HG02588 (cell line): Measurements from ENCODE around the gene CHI3L1.

Experiments
- ATAC-seq: cut with Tn5 transposase; IDR thresholded peaks from one replicate; pipeline ENCODE4 v1.9.1; 2021; ENCODE audit warnings: mild to moderate bottlenecking, moderate library complexity; ENCODE audit not compliant: unreplicated experiment

Gene CHI3L1

GRCh38 chr1:203152158-203153034 lies 34.1 kb downstream of the CHI3L1 start:
- ATAC-seq: no peak

- ATAC-seq: no peak
Observed at GRCh38 chr1:203151362-203152157, 34.9 kb downstream of the CHI3L1 start.

- ATAC-seq: no peak
Observed at GRCh38 chr1:203150511-203151297, 35.8 kb downstream of the CHI3L1 start.

GRCh38 chr1:203149188-203149840 lies 37.2 kb downstream of the CHI3L1 start:
- ATAC-seq: no peak

- no peak for ATAC-seq
Observed at GRCh38 chr1:203148579-203148978, 37.9 kb downstream of the CHI3L1 start.

- no peak for ATAC-seq
Observed at GRCh38 chr1:203148127-203148526, 38.4 kb downstream of the CHI3L1 start.

GRCh38 chr1:203147376-203147775 lies 39.1 kb downstream of the CHI3L1 start:
- ATAC-seq: no peak

GRCh38 chr1:203146537-203146936 lies 40.0 kb downstream of the CHI3L1 start:
- ATAC-seq: no peak

GRCh38 chr1:203146042-203146369 lies 40.5 kb downstream of the CHI3L1 start:
- no peak for ATAC-seq

GRCh38 chr1:203145321-203146041 lies 41.0 kb downstream of the CHI3L1 start:
- no peak for ATAC-seq

GRCh38 chr1:203144661-203145060 lies 41.8 kb downstream of the CHI3L1 start:
- no peak for ATAC-seq

GRCh38 chr1:203143641-203144040 lies 42.9 kb downstream of the CHI3L1 start:
- no peak for ATAC-seq

- ATAC-seq: no peak
Observed at GRCh38 chr1:203142684-203143408, 43.7 kb downstream of the CHI3L1 start.

GRCh38 chr1:203142124-203142523 lies 44.4 kb downstream of the CHI3L1 start:
- no peak for ATAC-seq

GRCh38 chr1:203140743-203141520 lies 45.6 kb downstream of the CHI3L1 start:
- no peak for ATAC-seq

GRCh38 chr1:203139976-203140475 lies 46.5 kb downstream of the CHI3L1 start:
- ATAC-seq: no peak

GRCh38 chr1:203138066-203138465 lies 48.4 kb downstream of the CHI3L1 start:
- no peak for ATAC-seq

GRCh38 chr1:203137324-203137723 lies 49.2 kb downstream of the CHI3L1 start:
- no peak for ATAC-seq
